ENCODE measurements around the gene POU2F1.

GRCh38 chr1:167220537-167221125, at the start of gene POU2F1:
- TF ChIP-seq CTCF (IDR thresholded peaks at IDR 0.05; ENCODE audit: low read length), result peak; percentile 80
- TF ChIP-seq EZH2 (optimal IDR thresholded peaks at IDR 0.05; ENCODE audit: low read depth, low read length), result no peak
- no peak for TF ChIP-seq EZH2phosphoT487 (IDR thresholded peaks at IDR 0.05; ENCODE audit: low read length)
